NCI-H446 treated with DMSO at 0.1 percent for 48 hours (cell line): ENCODE measurements around the gene WSB1.
A peak's percentile ranks its signal among the peaks of the same experiment; 100 is the strongest.
"Not testable (repeated sequence)": the region's sequence is repeated elsewhere in the genome, so short reads cannot be mapped to it uniquely, and the experiment has no call there.

ENCODE experiments used
- DNase-seq: peaks from one replicate; lab custom pipeline; 2025; lab: John Stamatoyannopoulos, UW

WSB1 gene

GRCh38 chr17:27315796-27316465 lies 22.0 kb downstream of the WSB1 start:
- DNase-seq: no peak

- no peak for DNase-seq
Measured at GRCh38 chr17:27318228-27318627, 24.3 kb downstream of the WSB1 start.

GRCh38 chr17:27318633-27319032 lies 24.7 kb downstream of the WSB1 start:
- no peak for DNase-seq

- DNase-seq: peak; percentile 83
Measured at GRCh38 chr17:27319541-27320221, 25.8 kb downstream of the WSB1 start.

GRCh38 chr17:27320222-27320560 lies 26.3 kb downstream of the WSB1 start:
- DNase-seq: no peak

GRCh38 chr17:27321372-27321771 lies 27.5 kb downstream of the WSB1 start:
- DNase-seq: no peak

- DNase-seq: no peak
Measured at GRCh38 chr17:27322026-27322425, 28.1 kb downstream of the WSB1 start.

- no peak for DNase-seq
Measured at GRCh38 chr17:27322690-27323508, 29.0 kb downstream of the WSB1 start.

- no peak for DNase-seq
Measured at GRCh38 chr17:27323538-27324215, 29.8 kb downstream of the WSB1 start.

- DNase-seq: no peak
Measured at GRCh38 chr17:27324771-27325339, 30.9 kb downstream of the WSB1 start.

GRCh38 chr17:27326051-27326450 lies 32.1 kb downstream of the WSB1 start:
- no peak for DNase-seq

- no peak for DNase-seq
Measured at GRCh38 chr17:27326585-27326984, 32.7 kb downstream of the WSB1 start.

GRCh38 chr17:27327397-27327796 lies 33.5 kb downstream of the WSB1 start:
- no peak for DNase-seq

- DNase-seq: no peak
Measured at GRCh38 chr17:27327871-27328270, 34.0 kb downstream of the WSB1 start.

- DNase-seq: not testable (repeated sequence)
Measured at GRCh38 chr17:27328686-27329085, 34.8 kb downstream of the WSB1 start.

- DNase-seq: no peak
Measured at GRCh38 chr17:27329146-27329805, 35.4 kb downstream of the WSB1 start.

GRCh38 chr17:27332047-27332393 lies 38.1 kb downstream of the WSB1 start:
- no peak for DNase-seq

GRCh38 chr17:27332485-27333409 lies 38.8 kb downstream of the WSB1 start:
- peak; percentile 81 for DNase-seq

- no peak for DNase-seq
Measured at GRCh38 chr17:27333410-27333980, 39.6 kb downstream of the WSB1 start.

- DNase-seq: no peak
Measured at GRCh38 chr17:27336184-27336583, 42.3 kb downstream of the WSB1 start.
